Lung (tissue), 12 donors: ENCODE results near the gene GSPT1. TPM values are rescaled to one million over a fixed set of nuclear protein-coding genes. Genes with fewer than 3 reads are reported as not detected.
"Not testable (repeated sequence)": the region's sequence is repeated elsewhere in the genome, so short reads cannot be mapped to it uniquely, and the experiment has no call there.

Source experiments
- ATAC-seq: fragments of 200-7000 bp; cut with Tn5 transposase; one replicate; pipeline ENCODE4 v1.9.1; 2020; ENCODE audit warnings: moderate number of reproducible peaks; ENCODE audit not compliant: insufficient read depth, low FRiP score
- DNase-seq, 3 donors: peaks; one replicate each; pipeline ENCODE4 v3.0.0-alpha.2; 2013 to 2017
- H3K27ac ChIP-seq, 2 donors: one replicate each; pipeline ENCODE4 v1.5.1; 2013; ENCODE audit warnings: mild to moderate bottlenecking in 2 of 2, moderate library complexity in 2 of 2, control low read depth in 1 of 2, inconsistent platforms in 1 of 2, low read depth in 1 of 2, low read length in 1 of 2
- H3K27me3 ChIP-seq, 3 donors: one replicate each; pipeline ENCODE4 v1.5.1; 2013; ENCODE audit warnings: low read length in 2 of 3; ENCODE audit not compliant: control insufficient read depth in 3 of 3, insufficient read depth in 3 of 3
- H3K36me3 ChIP-seq, 4 donors: one replicate each; pipeline ENCODE4 v1.5.1; 2013; ENCODE audit warnings: low read length in 4 of 4, mild to moderate bottlenecking in 1 of 4, moderate library complexity in 1 of 4; ENCODE audit not compliant: control insufficient read depth in 4 of 4, insufficient read depth in 4 of 4
- H3K4me1 ChIP-seq, 5 donors: one replicate each; pipeline ENCODE4 v1.5.1; 2013; ENCODE audit warnings: low read length in 5 of 5, mild to moderate bottlenecking in 2 of 5, moderate library complexity in 1 of 5; ENCODE audit not compliant: control insufficient read depth in 5 of 5, insufficient read depth in 5 of 5
- H3K4me3 ChIP-seq: one replicate; pipeline ENCODE4 v1.5.1; 2013; ENCODE audit warnings: mild to moderate bottlenecking, control low read depth, moderate library complexity
- H3K9ac ChIP-seq, 2 donors: one replicate each; pipeline ENCODE4 v1.5.1; 2013; ENCODE audit warnings: low read length in 2 of 2, control low read depth in 1 of 2; ENCODE audit not compliant: insufficient read depth in 1 of 2
- H3K9me3 ChIP-seq, 4 donors: one replicate each; pipeline ENCODE4 v1.5.1; 2013; ENCODE audit warnings: low read length in 3 of 4, mild to moderate bottlenecking in 1 of 4, moderate library complexity in 1 of 4; ENCODE audit not compliant: control insufficient read depth in 4 of 4, insufficient read depth in 3 of 4
- WGBS, 2 donors: extraction: QIAGEN DNeasy Blood & Tissue Kit; methylation state at CpG; one replicate each; pipeline ENCODE4 v1.1.7; 2013; 5-methylcytosine and 5-hydroxymethylcytosine counted together
- polyA plus RNA-seq, 2 donors: library from polyadenylated mRNA; stranded (reverse); fragments of 200-250 nt; gene quantifications; one replicate each; pipeline ENCODE4 v1.2.1, GENCODE V29; 2013
- total RNA-seq, 2 donors: library from RNA; depleted of rRNA in 1 of 2; stranded (reverse); fragments of >200 nt in 1 of 2; gene quantifications; one replicate each; pipeline ENCODE4 v1.2.1, GENCODE V29; 2014 to 2021
- TF ChIP-seq, protein P1 (sequence below): IDR thresholded peaks from 2 replicates; pipeline ENCODE4 v1.5.1; 2012; ENCODE audit warnings: mild to moderate bottlenecking; ENCODE audit errors: control extremely low read depth, extremely low read depth
- donor health status: control.
- donor health status: control.
- donor health status: Bipolar disorder and iron deficiency.
- donor health status: healthy.
- donor health status: DM: yes; HTN: yes; CAD: no.

Gene GSPT1
- total and polyA plus RNA-seq, 4 donors: 27.2 to 116 (median 83.6) TPM

DNA sequence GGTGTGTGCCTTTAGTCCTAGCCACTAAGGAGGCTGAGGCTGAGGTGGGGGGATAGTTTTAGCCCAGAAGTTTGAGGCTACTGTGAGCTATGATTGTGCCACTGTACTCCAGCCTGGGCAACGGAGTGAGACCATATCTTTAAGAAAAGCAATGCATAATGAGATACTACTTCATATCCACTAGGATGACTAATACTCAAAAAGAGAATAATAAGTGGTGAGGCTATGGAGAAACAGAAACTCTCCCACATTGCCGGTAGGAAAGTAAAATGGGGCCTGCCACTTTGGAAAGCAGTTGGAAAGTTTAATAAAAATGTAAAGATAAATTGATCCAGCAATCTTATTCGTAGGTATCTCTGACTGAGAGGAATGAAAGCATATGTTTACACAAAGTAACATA lies 30.7 kb upstream of the GSPT1 start:
- H3K27ac ChIP-seq: no peak overlapping the region
- DNase-seq (no peak), ATAC-seq (no peak)
- H3K4me3 ChIP-seq: no peak overlapping the region
- peaks cover 0 to 1% (median 0%) of the 10 kb centered on the region in 5 donors for H3K4me1 ChIP-seq
- no peaks in the 10 kb centered on the region for H3K27me3 ChIP-seq
- no peak overlapping the region for H3K9ac ChIP-seq
- TF ChIP-seq, protein P1, sequence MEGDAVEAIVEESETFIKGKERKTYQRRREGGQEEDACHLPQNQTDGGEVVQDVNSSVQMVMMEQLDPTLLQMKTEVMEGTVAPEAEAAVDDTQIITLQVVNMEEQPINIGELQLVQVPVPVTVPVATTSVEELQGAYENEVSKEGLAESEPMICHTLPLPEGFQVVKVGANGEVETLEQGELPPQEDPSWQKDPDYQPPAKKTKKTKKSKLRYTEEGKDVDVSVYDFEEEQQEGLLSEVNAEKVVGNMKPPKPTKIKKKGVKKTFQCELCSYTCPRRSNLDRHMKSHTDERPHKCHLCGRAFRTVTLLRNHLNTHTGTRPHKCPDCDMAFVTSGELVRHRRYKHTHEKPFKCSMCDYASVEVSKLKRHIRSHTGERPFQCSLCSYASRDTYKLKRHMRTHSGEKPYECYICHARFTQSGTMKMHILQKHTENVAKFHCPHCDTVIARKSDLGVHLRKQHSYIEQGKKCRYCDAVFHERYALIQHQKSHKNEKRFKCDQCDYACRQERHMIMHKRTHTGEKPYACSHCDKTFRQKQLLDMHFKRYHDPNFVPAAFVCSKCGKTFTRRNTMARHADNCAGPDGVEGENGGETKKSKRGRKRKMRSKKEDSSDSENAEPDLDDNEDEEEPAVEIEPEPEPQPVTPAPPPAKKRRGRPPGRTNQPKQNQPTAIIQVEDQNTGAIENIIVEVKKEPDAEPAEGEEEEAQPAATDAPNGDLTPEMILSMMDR: no peak
- 82 to 88% methylated on average over 3 of the region's 3 CpGs for WGBS, 2 donors
- H3K36me3 ChIP-seq: no peaks in the 10 kb centered on the region
- no peaks in the 10 kb centered on the region for H3K9me3 ChIP-seq

DNA sequence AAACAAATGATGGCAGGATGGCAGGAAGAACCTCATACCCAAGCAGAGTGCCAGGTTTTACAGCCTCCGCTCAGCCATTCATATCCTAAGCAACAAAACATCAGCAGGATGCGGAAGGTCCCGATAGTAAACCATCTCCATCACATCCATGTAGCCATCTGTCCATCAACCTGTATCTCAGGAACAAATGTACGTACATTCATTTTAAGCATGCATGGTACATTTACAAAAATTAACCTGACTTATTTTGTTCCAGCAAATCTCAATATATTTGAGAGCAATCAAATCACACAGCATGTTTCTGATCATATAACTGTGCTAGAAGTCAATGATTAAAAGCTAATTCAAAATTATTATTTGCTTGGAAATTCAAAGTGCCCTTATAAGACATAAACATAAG lies 26.2 kb upstream of the GSPT1 start, which contains the start of gene NPIPB2:
Gene NPIPB2, minus strand, starts transcription at position 101 of the 400 bp plus-strand sequence. Its CDS starts 0 bp downstream, at position 101.
- not testable (repeated sequence) for H3K9me3 ChIP-seq, H3K4me1 ChIP-seq, DNase-seq, ATAC-seq, H3K9ac ChIP-seq, H3K36me3 ChIP-seq, H3K27me3 ChIP-seq, H3K27ac ChIP-seq, H3K4me3 ChIP-seq
- WGBS, 2 donors: 79 to 95% methylated on average over 3 of the region's 4 CpGs

DNA sequence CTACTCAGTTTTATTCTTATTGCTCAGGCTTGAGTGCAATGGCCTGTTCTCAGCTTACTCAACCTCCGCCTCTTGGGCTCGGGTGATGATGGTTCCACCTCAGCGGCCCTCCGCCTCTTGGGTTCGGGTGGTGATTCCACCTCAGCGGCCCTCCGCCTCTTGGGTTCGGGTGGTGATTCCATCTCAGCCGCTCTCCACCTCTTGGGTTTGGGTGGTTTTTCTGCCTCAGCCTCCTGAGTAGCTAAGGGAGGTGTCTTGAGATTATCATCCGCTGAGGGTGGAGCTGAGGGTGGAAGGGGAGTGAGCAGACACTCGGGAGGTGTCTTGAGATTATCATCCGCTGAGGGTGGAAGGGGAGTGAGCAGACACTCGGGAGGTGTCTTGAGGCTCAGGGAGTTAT lies 11.6 kb upstream of the GSPT1 start:
- H3K4me3 ChIP-seq, H3K9me3 ChIP-seq, H3K27me3 ChIP-seq, H3K9ac ChIP-seq, ATAC-seq, H3K27ac ChIP-seq, H3K4me1 ChIP-seq, H3K36me3 ChIP-seq, DNase-seq: not testable (repeated sequence)
- 82 to 85% methylated on average over 12 to 13 of the region's 13 CpGs for WGBS, 2 donors

DNA sequence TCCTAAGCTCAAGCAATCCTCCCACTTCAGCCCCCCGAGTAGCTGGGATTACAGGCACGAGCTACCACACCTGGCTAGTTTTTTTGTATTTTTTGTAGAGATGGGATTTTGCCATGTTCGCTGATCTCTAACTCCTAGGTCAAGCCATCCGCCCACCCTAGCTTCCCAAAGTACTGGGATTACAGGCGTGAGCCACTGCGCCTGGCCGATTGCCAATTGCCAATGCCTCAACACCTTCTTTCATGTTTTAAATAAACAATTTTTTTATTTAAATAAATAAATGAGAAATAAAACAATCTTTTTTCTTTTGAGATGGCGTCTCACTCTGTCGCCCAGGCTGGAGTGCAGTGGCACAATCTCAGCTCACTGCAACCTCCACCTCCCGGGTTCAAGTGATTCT lies 8.3 kb upstream of the GSPT1 start:
- not testable (repeated sequence) for H3K9me3 ChIP-seq, ATAC-seq, H3K4me1 ChIP-seq, H3K36me3 ChIP-seq, H3K27me3 ChIP-seq, DNase-seq, H3K9ac ChIP-seq, H3K27ac ChIP-seq, H3K4me3 ChIP-seq
- 76 to 84% methylated on average over 10 of the region's 10 CpGs for WGBS, 2 donors

DNA sequence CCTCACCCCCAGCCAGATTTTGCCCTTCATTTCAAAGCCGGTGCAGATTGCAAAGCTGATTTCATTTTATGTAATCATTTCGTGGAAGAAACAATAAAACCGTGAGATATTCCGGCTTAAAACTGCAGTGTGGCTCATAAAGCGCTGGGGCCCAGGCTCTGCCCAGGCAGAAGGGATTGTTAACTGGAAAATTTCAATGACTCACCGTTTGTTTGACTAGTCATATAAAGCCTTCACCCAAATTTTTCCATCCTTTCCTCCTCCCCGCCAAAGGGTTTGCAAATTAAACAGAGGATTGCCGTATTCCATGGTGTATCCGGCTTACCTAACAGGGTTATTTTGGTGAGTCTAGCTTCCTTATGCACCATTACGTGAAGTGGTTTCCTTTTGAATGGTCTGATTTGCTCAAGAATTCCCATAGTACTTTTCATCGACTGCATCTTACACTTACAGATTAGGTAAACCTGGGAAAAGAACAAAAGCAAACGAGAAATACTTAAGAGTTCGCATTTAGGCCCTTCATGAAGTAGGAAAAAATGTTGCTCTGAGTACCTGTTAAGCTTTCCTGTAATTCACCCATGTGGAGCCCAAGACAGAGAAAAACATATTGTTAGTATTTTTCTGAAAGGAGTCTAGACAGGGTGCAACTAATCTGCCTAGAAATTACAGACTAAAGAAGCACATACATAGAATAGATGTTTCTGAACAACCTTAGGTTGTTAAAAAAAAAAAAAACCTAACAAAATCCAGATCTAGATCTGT lies 949 bp upstream of the GSPT1 start:
- DNase-seq (peak; percentile 34 to 67 (median 51)), ATAC-seq (peak; percentile 11)
- peaks cover 0 to 28% (median 11%) of the 10 kb centered on the region in 5 donors for H3K4me1 ChIP-seq
- peak overlapping the region in 1 of 2 donors; percentile 45 for H3K9ac ChIP-seq
- H3K9me3 ChIP-seq: no peaks in the 10 kb centered on the region
- H3K27ac ChIP-seq: peak overlapping the region; percentile 68 to 92
- WGBS, 2 donors: 53 to 69% methylated on average over 13 of the region's 13 CpGs
- peak overlapping the region; percentile 38 for H3K4me3 ChIP-seq
- H3K27me3 ChIP-seq: no peaks in the 10 kb centered on the region
- TF ChIP-seq, protein P1: no peak
- no peaks in the 10 kb centered on the region for H3K36me3 ChIP-seq
